ENCODE results near the gene PCNX1. TPM values are rescaled to one million over a fixed set of nuclear protein-coding genes. Genes with fewer than 3 reads are reported as not detected.

The PCNX1 gene
- total RNA-seq, 6 donors from 2014 or later, result 38.4 to 98.5 (median 65.4) TPM

- 81 to 89% methylated on average over 7 of the region's 10 CpGs for WGBS, 2 donors
- no peak for TF ChIP-seq POLR2A (IDR thresholded peaks at IDR 0.05)
- Histone ChIP-seq H3K4me1 (peaks cover 0 to 23% (median 0%) of the 10 kb centered on the region in 4 donors), H3K36me3 (no peaks in the 10 kb centered on the region), H3K27ac (no peak overlapping the region), H3K27me3 (no peaks in the 10 kb centered on the region), H3K9me3 (no peaks in the 10 kb centered on the region), H3K4me3 (no peak overlapping the region)
- ATAC-seq (ENCODE audit: low FRiP score in 2 of 2) (no peak), DNase-seq (no peak)
Measured at GRCh38 chr14:71163842-71164629, 256.8 kb downstream of the PCNX1 start.

Small RNA genes lying within 50 kb of the gene (small RNA-seq; reads per million reads assigned to genes)
- gene AC005230.1 (0 reads per million in 4 donors), gene GTF3AP2 (0 reads per million in 4 donors)

Other genes starting within 250 kb of the PCNX1 start
- gene MAP3K9, start 97.9 kb upstream of the PCNX1 start, total RNA-seq, result 10 to 100 TPM in 3 of 6 donors, 1 to 10 TPM in 3; 7.6 to 14.5 (median 11.2) TPM